Measurements from ENCODE around the gene DIAPH3. TPM values are rescaled to one million over a fixed set of nuclear protein-coding genes. Genes with fewer than 3 reads are reported as not detected.

DIAPH3 gene
- total and polyA plus RNA-seq, 2 of the 8 experiments (the other 6 are each of a cell fraction or from before 2014, with no cell fraction given) = 8.0 to 30.8 TPM

GRCh38 chr13:59863621-59864020 is 300.1 kb downstream of the DIAPH3 start (continued):
- TF ChIP-seq CHD7 (IDR thresholded peaks at IDR 0.05; ENCODE audit: insufficient replicate concordance, low read length) (no peak), TEAD4 (IDR thresholded peaks at IDR 0.05; ENCODE audit: low read depth, low read length) (no peak), ATF2 (IDR thresholded peaks at IDR 0.05; ENCODE audit: low read length) (no peak), GTF2F1 (IDR thresholded peaks at IDR 0.05; ENCODE audit: borderline replicate concordance, low read depth, low read length) (no peak)

All from H1 (cell line).